Lower leg skin (tissue), 4 donors: ENCODE results near the gene TUG1. TPM values are rescaled to one million over a fixed set of nuclear protein-coding genes. Genes with fewer than 3 reads are reported as not detected.

Experiments used
- DNase-seq, 2 donors: peaks; one replicate each; pipeline ENCODE4 v3.0.0-alpha.2; 2019; ENCODE audit warnings: low spot score in 2 of 2
- H3K4me3 ChIP-seq: fragments of 200-600 bp; sonication (generic); 2 replicates; pipeline ENCODE4 v1.5.1; 2017; ENCODE audit warnings: mild to moderate bottlenecking, low read depth; ENCODE audit not compliant: poor library complexity, severe bottlenecking
- CTCF ChIP-seq, 3 donors: fragments of 450-650 bp; IDR thresholded peaks; one replicate each; pipeline ENCODE4 v1.5.1; 2016; ENCODE audit warnings: antibody characterized with exemption in 3 of 3, mild to moderate bottlenecking in 3 of 3, moderate library complexity in 2 of 3
- POLR2A ChIP-seq, 2 donors: fragments of 450-650 bp; IDR thresholded peaks; one replicate each; pipeline ENCODE4 v1.6.1; 2016 to 2017; ENCODE audit warnings: antibody characterized with exemption in 2 of 2, mild to moderate bottlenecking in 1 of 2, moderate library complexity in 1 of 2
- WGBS, 2 donors: methylation state at CpG; one replicate each; pipeline ENCODE4 v1.1.5; 2018; 5-methylcytosine and 5-hydroxymethylcytosine counted together
- intact Hi-C: fragments of 100-400 bp; cut with DNase I; formaldehyde crosslinking; loops from one replicate; pipeline ENCODE4 v1.15.0; 2023; ENCODE audit warnings: low total_unique reads
- total RNA-seq, 4 donors: library from RNA; depleted of rRNA; stranded (reverse); fragments of >200 nt; gene quantifications; one replicate each; pipeline ENCODE4 v1.1.0, GENCODE V29; 2016

Gene TUG1
- total RNA-seq, 4 donors from 2014 or later, result 43.8 to 63.0 (median 50.9) TPM

- no peak for DNase-seq
- intact Hi-C loops, result no loop called here
- TF ChIP-seq POLR2A (IDR thresholded peaks at IDR 0.05) (no peak), CTCF (IDR thresholded peaks at IDR 0.05) (no peak)
- H3K4me3 ChIP-seq, result no peak overlapping the region
- 93 to 96% methylated on average over 3 of the region's 3 CpGs for WGBS, 2 donors
Observed at GRCh38 chr22:30930228-30930627, 38.8 kb upstream of the TUG1 start.

- intact Hi-C loops, result no loop called here
- no peak overlapping the region for H3K4me3 ChIP-seq
- WGBS, 2 donors, result 91 to 98% methylated on average over 4 of the region's 4 CpGs
- no peak for TF ChIP-seq CTCF (IDR thresholded peaks at IDR 0.05)
- no peak for TF ChIP-seq POLR2A (IDR thresholded peaks at IDR 0.05)
- peak in 1 of 2 donors; percentile 64 for DNase-seq
Observed at GRCh38 chr22:30931541-30932300, 37.3 kb upstream of the TUG1 start.

GRCh38 chr22:30932661-30933060 is 36.4 kb upstream of the TUG1 start:
- intact Hi-C loops, result no loop called here
- 96% methylated on average over 16 of the region's 16 CpGs for WGBS, 2 donors
- peak in 1 of 2 donors; percentile 31 for DNase-seq
- TF ChIP-seq POLR2A (IDR thresholded peaks at IDR 0.05), result no peak
- TF ChIP-seq CTCF (IDR thresholded peaks at IDR 0.05), result no peak
- H3K4me3 ChIP-seq, result no peak overlapping the region

GRCh38 chr22:30933457-30933856 is 35.6 kb upstream of the TUG1 start:
- intact Hi-C loops, result no loop called here
- H3K4me3 ChIP-seq, result no peak overlapping the region
- DNase-seq, result peak in 1 of 2 donors; percentile 63
- TF ChIP-seq CTCF (IDR thresholded peaks at IDR 0.05) (no peak), POLR2A (IDR thresholded peaks at IDR 0.05) (no peak)
- 87 to 90% methylated on average over 7 of the region's 7 CpGs for WGBS, 2 donors

- no peak for DNase-seq
- TF ChIP-seq CTCF (IDR thresholded peaks at IDR 0.05), result no peak
- no peak for TF ChIP-seq POLR2A (IDR thresholded peaks at IDR 0.05)
- H3K4me3 ChIP-seq, result no peak overlapping the region
- intact Hi-C loops, result no loop called here
- 94 to 98% methylated on average over 8 of the region's 8 CpGs for WGBS, 2 donors
Observed at GRCh38 chr22:30934053-30934452, 35.0 kb upstream of the TUG1 start.
